Smooth muscle cell (in vitro differentiated cells): ENCODE measurements around the gene RIMOC1. TPM values are rescaled to one million over a fixed set of nuclear protein-coding genes. Genes with fewer than 3 reads are reported as not detected.
A peak's percentile ranks its signal among the peaks of the same experiment; 100 is the strongest.

ENCODE experiments used
- DNase-seq: peaks from one replicate; lab custom pipeline; 2025; ENCODE audit not compliant: unreplicated experiment; lab: John Stamatoyannopoulos, UW
- H2AFZ ChIP-seq: fragments of 200-600 bp; sonication (generic); 2 replicates; pipeline ENCODE4 v1.6.0; 2016; ENCODE audit warnings: antibody characterized with exemption, low read depth, mild to moderate bottlenecking
- H3F3A ChIP-seq: fragments of 200-600 bp; sonication (generic); 2 replicates; pipeline ENCODE4 v1.6.0; 2017; ENCODE audit warnings: antibody characterized with exemption, low read depth
- H3K27ac ChIP-seq: fragments of 200-600 bp; sonication (generic); 2 replicates; pipeline ENCODE4 v1.5.1; 2016; ENCODE audit warnings: low read depth, mild to moderate bottlenecking
- H3K27me3 ChIP-seq: fragments of 200-600 bp; sonication (generic); 2 replicates; pipeline ENCODE4 v1.6.1; 2016; ENCODE audit warnings: low read depth, mild to moderate bottlenecking
- H3K36me3 ChIP-seq: fragments of 200-600 bp; sonication (generic); 2 replicates; pipeline ENCODE4 v1.5.1; 2016; ENCODE audit warnings: low read depth
- H3K4me1 ChIP-seq: fragments of 200-600 bp; sonication (generic); 2 replicates; pipeline ENCODE4 v1.5.1; 2016; ENCODE audit warnings: low read depth
- H3K4me2 ChIP-seq: fragments of 200-600 bp; sonication (generic); 2 replicates; pipeline ENCODE4 v1.6.0; 2016; ENCODE audit warnings: mild to moderate bottlenecking
- H3K4me3 ChIP-seq: fragments of 200-600 bp; sonication (generic); 2 replicates; pipeline ENCODE4 v1.5.1; 2016; ENCODE audit warnings: mild to moderate bottlenecking
- H3K79me2 ChIP-seq: fragments of 200-600 bp; sonication (generic); 2 replicates; pipeline ENCODE4 v1.6.0; 2016; ENCODE audit warnings: low read depth, mild to moderate bottlenecking
- H3K9ac ChIP-seq: fragments of 200-600 bp; sonication (generic); 2 replicates; pipeline ENCODE4 v1.6.0; 2016; ENCODE audit warnings: low read depth
- H3K9me3 ChIP-seq: fragments of 200-600 bp; sonication (generic); replicated peaks from 2 replicates; pipeline ENCODE4 v1.5.1; 2016; ENCODE audit warnings: low read depth
- H4K20me1 ChIP-seq: fragments of 200-600 bp; sonication (generic); 2 replicates; pipeline ENCODE4 v1.6.0; 2016; ENCODE audit warnings: low read depth
- CTCF ChIP-seq: fragments of 200-600 bp; sonication (generic); IDR thresholded peaks from 2 replicates; pipeline ENCODE4 v1.5.1; 2017; ENCODE audit warnings: borderline replicate concordance, mild to moderate bottlenecking, antibody characterized with exemption; ENCODE audit not compliant: insufficient read depth, poor library complexity, severe bottlenecking
- WGBS: methylation state at CpG from one replicate; pipeline ENCODE4 v1.1.7; 2016; ENCODE audit warnings: low lambda C conversion rate; 5-methylcytosine and 5-hydroxymethylcytosine counted together
- polyA plus RNA-seq: library from polyadenylated mRNA; unstranded; fragments of >200 nt; fragmentation: Nextera tagmentation; extraction: Ambion mirVana; gene quantifications from 2 replicates; pipeline ENCODE4 v1.2.1, GENCODE V29; 2016
- total RNA-seq: library from RNA; depleted of rRNA; stranded (reverse); fragments of >200 nt; gene quantifications from 2 replicates; pipeline ENCODE4 v1.2.3, GENCODE V29; 2014

RIMOC1 gene
- total RNA-seq = 36.9 and 38.9 TPM in 2 replicates
- 9.6 and 12.0 TPM in 2 replicates for polyA plus RNA-seq

- H2AFZ ChIP-seq = peak within 1 kb of the TSS; percentile 78
These were observed at the start of gene RIMOC1 for GRCh38 chr5:41903892-41904799. Gene RIMOC1, plus strand, starts transcription at chr5:41904344. Its CDS starts 24 bp downstream, at chr5:41904368.

GRCh38 chr5:41856644-41857491 is 47.3 kb upstream of the RIMOC1 start:
- no peaks in the 10 kb centered on the region for H3K9me3 ChIP-seq
- WGBS = 57% methylated on average over 5 of the region's 5 CpGs
- no peaks in the 10 kb centered on the region for H3K79me2 ChIP-seq
- peak; percentile 74 for TF ChIP-seq CTCF
- H3K4me2 ChIP-seq = no peak overlapping the region
- H3K4me1 ChIP-seq = no peaks in the 10 kb centered on the region
- no peaks in the 10 kb centered on the region for H4K20me1 ChIP-seq
- no peak overlapping the region for H3K27ac ChIP-seq
- DNase-seq = no peak
- H3K4me3 ChIP-seq = no peak overlapping the region
- no peaks in the 10 kb centered on the region for H3F3A ChIP-seq
- H3K27me3 ChIP-seq = no peaks in the 10 kb centered on the region
- H2AFZ ChIP-seq = no peak overlapping the region
- H3K9ac ChIP-seq = no peak overlapping the region
- H3K36me3 ChIP-seq = no peaks in the 10 kb centered on the region

More at GRCh38 chr5:41903892-41904799, at the start of gene RIMOC1:
- peak within 1 kb of the TSS; percentile 87 for H3K4me2 ChIP-seq
- H3K9ac ChIP-seq = peak within 1 kb of the TSS; percentile 92
- 2% methylated on average over 55 of the region's 55 CpGs for WGBS
- peaks cover 28% of the 10 kb centered on the region for H3K79me2 ChIP-seq
- peak within 1 kb of the TSS; percentile 78 for H3K27ac ChIP-seq
- no peaks in the 10 kb centered on the region for H3K36me3 ChIP-seq
- no peak for TF ChIP-seq CTCF
- peak within 1 kb of the TSS; percentile 71 for H3K4me3 ChIP-seq
- no peaks in the 10 kb centered on the region for H4K20me1 ChIP-seq
- DNase-seq = peak; percentile 91
- no peaks in the 10 kb centered on the region for H3K9me3 ChIP-seq
- H3K4me1 ChIP-seq = peaks cover 12% of the 10 kb centered on the region
- no peaks in the 10 kb centered on the region for H3K27me3 ChIP-seq
- peaks cover 6% of the 10 kb centered on the region for H3F3A ChIP-seq

GRCh38 chr5:41857989-41858388 is 46.2 kb upstream of the RIMOC1 start:
- H3K4me2 ChIP-seq = no peak overlapping the region
- H3K4me3 ChIP-seq = no peak overlapping the region
- no peaks in the 10 kb centered on the region for H3K79me2 ChIP-seq
- no peaks in the 10 kb centered on the region for H3F3A ChIP-seq
- H3K27ac ChIP-seq = no peak overlapping the region
- H3K9me3 ChIP-seq = no peaks in the 10 kb centered on the region
- DNase-seq = no peak
- no peak for TF ChIP-seq CTCF
- H3K27me3 ChIP-seq = no peaks in the 10 kb centered on the region
- H3K9ac ChIP-seq = no peak overlapping the region
- no peaks in the 10 kb centered on the region for H4K20me1 ChIP-seq
- no peaks in the 10 kb centered on the region for H3K36me3 ChIP-seq
- no peak overlapping the region for H2AFZ ChIP-seq
- WGBS = 64% methylated on average over 1 of the region's 1 CpG
- H3K4me1 ChIP-seq = no peaks in the 10 kb centered on the region
